Gastrocnemius medialis (tissue), 4 donors: ENCODE results near the gene DNAJC15. TPM values are rescaled to one million over a fixed set of nuclear protein-coding genes. Genes with fewer than 3 reads are reported as not detected.
A peak's percentile ranks its signal among the peaks of the same experiment; 100 is the strongest.
"Not testable (repeated sequence)": the region's sequence is repeated elsewhere in the genome, so short reads cannot be mapped to it uniquely, and the experiment has no call there.

Experiments
- ATAC-seq, 2 donors: fragments of 150-250 bp; one replicate each; pipeline ENCODE4 v1.9.1; 2016
- DNase-seq, 2 donors: peaks; one replicate each; pipeline ENCODE4 v3.0.0-alpha.2; 2019
- H3K27ac ChIP-seq, 4 donors: fragments of 200-600 bp; sonication (generic); 1 replicate in 1 of 4; 2 replicates in 3 of 4; pipeline ENCODE4 v1.5.1; 2016 to 2018; ENCODE audit warnings: mild to moderate bottlenecking in 2 of 4, moderate library complexity in 1 of 4
- H3K27me3 ChIP-seq, 3 donors: fragments of 200-600 bp; sonication (generic) in 2 of 3; 1 replicate in 1 of 3; 2 replicates in 2 of 3; pipeline versions ENCODE4 v1.5.1 to v1.6.0; 2016 to 2019; ENCODE audit warnings: mild to moderate bottlenecking in 1 of 3, moderate library complexity in 1 of 3
- H3K36me3 ChIP-seq, 2 donors: fragments of 200-600 bp; sonication (generic) in 1 of 2; one replicate each; pipeline ENCODE4 v1.5.1; 2017 to 2018
- H3K4me1 ChIP-seq, 2 donors: fragments of 200-600 bp; sonication (generic) in 1 of 2; one replicate each; pipeline ENCODE4 v1.5.1; 2016 to 2017; ENCODE audit warnings: mild to moderate bottlenecking in 2 of 2
- H3K4me3 ChIP-seq, 4 donors: fragments of 200-600 bp; sonication (generic) in 3 of 4; 1 replicate in 1 of 4; 2 replicates in 3 of 4; pipeline ENCODE4 v1.5.1; 2016 to 2019; ENCODE audit warnings: mild to moderate bottlenecking in 2 of 4
- H3K9me3 ChIP-seq, 3 donors: fragments of 200-600 bp; sonication (generic) in 2 of 3; 1 replicate in 1 of 3; 2 replicates in 2 of 3; pipeline ENCODE4 v1.5.1; 2016 to 2019
- CTCF ChIP-seq, 5 experiments: fragments of 450-650 bp in 3 of 5; fragments of 200-600 bp in 2 of 5; sonication (generic) in 2 of 5; IDR thresholded peaks in 4 of 5; conservative IDR thresholded peaks in 1 of 5; 1 replicate in 4 of 5; 2 replicates in 1 of 5; pipeline ENCODE4 v1.5.1; 2016 to 2019; ENCODE audit warnings: antibody characterized with exemption in 5 of 5, mild to moderate bottlenecking in 3 of 5, moderate library complexity in 3 of 5
- POLR2A ChIP-seq, 2 donors: fragments of 450-650 bp; IDR thresholded peaks; one replicate each; pipeline ENCODE4 v1.6.1; 2017; ENCODE audit warnings: antibody characterized with exemption in 2 of 2, mild to moderate bottlenecking in 2 of 2, moderate library complexity in 2 of 2
- in situ Hi-C, 4 donors: fragments of 200-750 bp; cut with MboI; loops; one replicate each; pipeline versions ENCODE4 v1.15.0 to v1.8.0; 2017; ENCODE audit warnings: low sequenced_read_pairs in 4 of 4
- intact Hi-C: fragments of 100-400 bp; cut with DNase I; formaldehyde crosslinking; loops from one replicate; pipeline ENCODE4 v1.15.1; 2023; ENCODE audit warnings: low total_unique reads
- total RNA-seq, 4 donors: library from RNA; depleted of rRNA; stranded (reverse); fragments of >200 nt; gene quantifications; one replicate each; pipeline versions ENCODE4 v1.1.0 to v1.2.3, GENCODE V29; 2016

Gene DNAJC15
- total RNA-seq, 4 donors from 2014 or later, result 6.2 to 19.5 (median 12.3) TPM

- H3K4me1 ChIP-seq, result peaks cover 12 to 21% of the 10 kb centered on the region in 2 donors
- no peaks in the 10 kb centered on the region for H3K36me3 ChIP-seq
- no peaks in the 10 kb centered on the region for H3K9me3 ChIP-seq
- H3K27me3 ChIP-seq, result no peaks in the 10 kb centered on the region
- no peak overlapping the region for H3K4me3 ChIP-seq
- ATAC-seq (no peak), DNase-seq (no peak)
- no peak overlapping the region for H3K27ac ChIP-seq
- in situ Hi-C loops, result no loop called here
- intact Hi-C loops, result no loop called here
- TF ChIP-seq CTCF (IDR thresholded peaks at IDR 0.05 in 4 of 5, conservative IDR thresholded peaks at IDR 0.05 in 1 of 5) (no peak), POLR2A (IDR thresholded peaks at IDR 0.05) (no peak)
Measured at GRCh38 chr13:43041369-43041921, 18.1 kb downstream of the DNAJC15 start.

- ATAC-seq, result no peak
Measured at GRCh38 chr13:43042410-43042921, 19.1 kb downstream of the DNAJC15 start.

GRCh38 chr13:43044720-43045301 lies 21.4 kb downstream of the DNAJC15 start:
- H3K9me3 ChIP-seq, result no peaks in the 10 kb centered on the region
- H3K4me3 ChIP-seq, result no peak overlapping the region
- DNase-seq, result no peak
- in situ Hi-C loops, result no loop called here
- peaks cover 9 to 12% of the 10 kb centered on the region in 2 donors for H3K4me1 ChIP-seq
- intact Hi-C loops, result no loop called here
- TF ChIP-seq CTCF (IDR thresholded peaks at IDR 0.05 in 4 of 5, conservative IDR thresholded peaks at IDR 0.05 in 1 of 5) (no peak), POLR2A (IDR thresholded peaks at IDR 0.05) (no peak)
- ATAC-seq, result no peak
- H3K27ac ChIP-seq, result no peak overlapping the region
- H3K27me3 ChIP-seq, result no peaks in the 10 kb centered on the region
- no peaks in the 10 kb centered on the region for H3K36me3 ChIP-seq

More at GRCh38 chr13:43042410-43042921, 19.1 kb downstream of the DNAJC15 start:
- H3K4me1 ChIP-seq, result peaks cover 9 to 18% of the 10 kb centered on the region in 2 donors
- no peaks in the 10 kb centered on the region for H3K36me3 ChIP-seq
- H3K27ac ChIP-seq, result no peak overlapping the region
- H3K27me3 ChIP-seq, result no peaks in the 10 kb centered on the region
- TF ChIP-seq POLR2A (IDR thresholded peaks at IDR 0.05), result no peak
- no peak for TF ChIP-seq CTCF (IDR thresholded peaks at IDR 0.05 in 4 of 5, conservative IDR thresholded peaks at IDR 0.05 in 1 of 5)
- in situ Hi-C loops (no loop called here), intact Hi-C loops (no loop called here)
- H3K4me3 ChIP-seq, result no peak overlapping the region
- no peaks in the 10 kb centered on the region for H3K9me3 ChIP-seq
- DNase-seq, result no peak

- H3K27ac ChIP-seq, H3K36me3 ChIP-seq, H3K27me3 ChIP-seq, in situ Hi-C loops, intact Hi-C loops, H3K4me3 ChIP-seq, ATAC-seq, H3K9me3 ChIP-seq: not testable (repeated sequence)
- peaks cover 9 to 12% of the 10 kb centered on the region in 2 donors for H3K4me1 ChIP-seq
- peak in 1 of 2 donors; percentile 33 for DNase-seq
Measured at GRCh38 chr13:43045302-43045773, 22.0 kb downstream of the DNAJC15 start.

GRCh38 chr13:43046259-43046658 lies 22.9 kb downstream of the DNAJC15 start:
- TF ChIP-seq CTCF (IDR thresholded peaks at IDR 0.05 in 4 of 5, conservative IDR thresholded peaks at IDR 0.05 in 1 of 5) (no peak), POLR2A (IDR thresholded peaks at IDR 0.05) (no peak)
- ATAC-seq (no peak), DNase-seq (no peak)
- no peak overlapping the region for H3K27ac ChIP-seq
- in situ Hi-C loops (no loop called here), intact Hi-C loops (no loop called here)
- peaks cover 9 to 12% of the 10 kb centered on the region in 2 donors for H3K4me1 ChIP-seq
- no peaks in the 10 kb centered on the region for H3K9me3 ChIP-seq
- no peaks in the 10 kb centered on the region for H3K27me3 ChIP-seq
- no peaks in the 10 kb centered on the region for H3K36me3 ChIP-seq
- no peak overlapping the region for H3K4me3 ChIP-seq
